NT2/D1 (cell line): Measurements from ENCODE around the gene KDR.

Experiments used
- SUZ12 ChIP-seq: IDR thresholded peaks from 2 replicates; pipeline ENCODE4 v1.6.1; 2011; ENCODE audit not compliant: insufficient read length, insufficient read depth; ENCODE audit errors: extremely low read depth
- YY1 ChIP-seq: IDR thresholded peaks from 2 replicates; pipeline ENCODE4 v1.6.1; 2011; ENCODE audit not compliant: insufficient read length, insufficient read depth
- ZNF274 ChIP-seq: IDR thresholded peaks from 2 replicates; pipeline ENCODE4 v1.6.1; 2011; ENCODE audit warnings: mild to moderate bottlenecking, low read depth, low read length

- TF ChIP-seq SUZ12 (no peak), YY1 (no peak), ZNF274 (no peak)
Measured at GRCh38 chr4:55029321-55029720, 96.1 kb downstream of the KDR start.
